ENCODE measurements around the gene IKBKE.
A peak's percentile ranks its signal among the peaks of the same experiment; 100 is the strongest.
"Not testable (repeated sequence)": the region's sequence is repeated elsewhere in the genome, so short reads cannot be mapped to it uniquely, and the experiment has no call there.

The IKBKE gene

GRCh38 chr1:206479183-206480125, 9.2 kb downstream of the IKBKE start:
- TF ChIP-seq, protein P1, sequence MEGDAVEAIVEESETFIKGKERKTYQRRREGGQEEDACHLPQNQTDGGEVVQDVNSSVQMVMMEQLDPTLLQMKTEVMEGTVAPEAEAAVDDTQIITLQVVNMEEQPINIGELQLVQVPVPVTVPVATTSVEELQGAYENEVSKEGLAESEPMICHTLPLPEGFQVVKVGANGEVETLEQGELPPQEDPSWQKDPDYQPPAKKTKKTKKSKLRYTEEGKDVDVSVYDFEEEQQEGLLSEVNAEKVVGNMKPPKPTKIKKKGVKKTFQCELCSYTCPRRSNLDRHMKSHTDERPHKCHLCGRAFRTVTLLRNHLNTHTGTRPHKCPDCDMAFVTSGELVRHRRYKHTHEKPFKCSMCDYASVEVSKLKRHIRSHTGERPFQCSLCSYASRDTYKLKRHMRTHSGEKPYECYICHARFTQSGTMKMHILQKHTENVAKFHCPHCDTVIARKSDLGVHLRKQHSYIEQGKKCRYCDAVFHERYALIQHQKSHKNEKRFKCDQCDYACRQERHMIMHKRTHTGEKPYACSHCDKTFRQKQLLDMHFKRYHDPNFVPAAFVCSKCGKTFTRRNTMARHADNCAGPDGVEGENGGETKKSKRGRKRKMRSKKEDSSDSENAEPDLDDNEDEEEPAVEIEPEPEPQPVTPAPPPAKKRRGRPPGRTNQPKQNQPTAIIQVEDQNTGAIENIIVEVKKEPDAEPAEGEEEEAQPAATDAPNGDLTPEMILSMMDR (IDR thresholded peaks at IDR 0.05; ENCODE audit: extremely low read depth, missing control alignments) = peak; percentile 50
- peak; percentile 82 for DNase-seq (ENCODE audit: low spot score)

DNA sequence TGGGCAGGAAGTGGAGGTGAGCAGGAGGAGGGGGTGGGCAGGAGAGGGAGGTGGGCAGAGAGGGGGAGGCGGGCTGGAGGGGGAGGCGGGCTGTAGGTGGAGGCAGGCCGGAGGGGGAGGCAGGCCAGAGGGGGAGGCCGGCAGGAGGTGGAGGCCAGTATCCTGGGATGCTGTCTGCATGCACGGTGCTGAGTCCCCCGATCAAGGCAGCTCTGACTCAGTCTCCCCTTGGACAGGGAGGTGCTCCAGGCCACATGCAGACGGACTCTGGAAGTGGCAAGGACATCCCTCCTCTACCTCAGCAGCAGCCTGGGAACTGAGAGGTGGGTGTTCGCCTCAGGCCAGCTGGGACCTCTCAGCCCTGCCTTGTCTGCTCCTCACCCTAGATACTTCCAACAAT, 9.9 kb downstream of the IKBKE start:
- TF ChIP-seq, protein P1 (IDR thresholded peaks at IDR 0.05; ENCODE audit: extremely low read depth, missing control alignments) = no peak
- no peak for DNase-seq (ENCODE audit: low spot score)

GRCh38 chr1:206482611-206483010, 12.3 kb downstream of the IKBKE start:
- DNase-seq (ENCODE audit: low spot score) = no peak
- TF ChIP-seq, protein P1 (IDR thresholded peaks at IDR 0.05; ENCODE audit: extremely low read depth, missing control alignments) = no peak

- DNase-seq (ENCODE audit: low spot score) = not testable (repeated sequence)
Observed at GRCh38 chr1:206483864-206484263, 13.6 kb downstream of the IKBKE start.

- no peak for DNase-seq (ENCODE audit: low spot score)
- TF ChIP-seq, protein P1 (IDR thresholded peaks at IDR 0.05; ENCODE audit: extremely low read depth, missing control alignments) = no peak
Observed at GRCh38 chr1:206484901-206485300, 14.6 kb downstream of the IKBKE start.

GRCh38 chr1:206486995-206487788, 16.9 kb downstream of the IKBKE start:
- TF ChIP-seq, protein P1 (IDR thresholded peaks at IDR 0.05; ENCODE audit: extremely low read depth, missing control alignments) = no peak
- no peak for DNase-seq (ENCODE audit: low spot score)

DNA sequence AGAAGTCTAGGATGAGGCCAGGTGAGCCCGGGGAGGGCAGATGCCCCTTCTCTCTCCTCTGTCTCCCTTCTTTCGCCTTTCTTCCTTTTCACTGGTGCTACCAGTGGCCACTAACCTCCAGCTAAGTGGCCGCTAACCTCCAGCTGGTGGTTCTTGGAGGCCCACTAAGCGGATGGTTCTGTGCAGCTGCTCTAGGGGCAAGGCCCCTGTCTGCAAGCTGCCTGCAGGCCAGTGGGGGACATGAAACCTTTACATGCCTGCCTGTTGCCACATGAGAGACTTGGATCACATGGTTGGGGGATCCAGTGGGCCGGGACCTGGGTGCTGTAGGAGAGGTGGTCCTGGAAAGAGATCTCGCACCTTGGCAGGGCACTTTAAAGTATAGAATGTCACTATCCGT, 17.7 kb downstream of the IKBKE start:
- DNase-seq (ENCODE audit: low spot score) = no peak
- TF ChIP-seq, protein P1 (IDR thresholded peaks at IDR 0.05; ENCODE audit: extremely low read depth, missing control alignments) = no peak
